ENCODE data around the gene MYO1F.

MYO1F gene

GRCh38 chr19:8532225-8532624 is 45.0 kb downstream of the MYO1F start:
- Histone ChIP-seq H3K9me3 (ENCODE audit: control insufficient read depth, insufficient read depth, low read length) (no peaks in the 10 kb centered on the region), H3K4me3 (ENCODE audit: low read depth, low read length) (no peak overlapping the region), H3K9ac (ENCODE audit: low read depth, low read length) (no peak overlapping the region), H3K4me1 (ENCODE audit: control insufficient read depth, insufficient read depth, low read length) (no peaks in the 10 kb centered on the region), H3K36me3 (ENCODE audit: control insufficient read depth, insufficient read depth, low read length) (no peaks in the 10 kb centered on the region), H3K27ac (ENCODE audit: low read depth, low read length) (no peak overlapping the region), H3K27me3 (ENCODE audit: control insufficient read depth, insufficient read depth, low read length) (no peaks in the 10 kb centered on the region)

GRCh38 chr19:8531470-8531869 is 45.8 kb downstream of the MYO1F start:
- Histone ChIP-seq H3K36me3 (ENCODE audit: control insufficient read depth, insufficient read depth, low read length) (no peaks in the 10 kb centered on the region), H3K9me3 (ENCODE audit: control insufficient read depth, insufficient read depth, low read length) (no peaks in the 10 kb centered on the region), H3K4me1 (ENCODE audit: control insufficient read depth, insufficient read depth, low read length) (no peaks in the 10 kb centered on the region), H3K4me3 (ENCODE audit: low read depth, low read length) (no peak overlapping the region), H3K27ac (ENCODE audit: low read depth, low read length) (no peak overlapping the region), H3K9ac (ENCODE audit: low read depth, low read length) (no peak overlapping the region), H3K27me3 (ENCODE audit: control insufficient read depth, insufficient read depth, low read length) (no peaks in the 10 kb centered on the region)

GRCh38 chr19:8530061-8530679 is 47.1 kb downstream of the MYO1F start:
- H3K9me3 ChIP-seq (ENCODE audit: control insufficient read depth, insufficient read depth, low read length), result no peaks in the 10 kb centered on the region
- H3K4me3 ChIP-seq (ENCODE audit: low read depth, low read length), result no peak overlapping the region
- no peak overlapping the region for H3K27ac ChIP-seq (ENCODE audit: low read depth, low read length)
- no peak overlapping the region for H3K9ac ChIP-seq (ENCODE audit: low read depth, low read length)
- H3K36me3 ChIP-seq (ENCODE audit: control insufficient read depth, insufficient read depth, low read length), result no peaks in the 10 kb centered on the region
- H3K27me3 ChIP-seq (ENCODE audit: control insufficient read depth, insufficient read depth, low read length), result no peaks in the 10 kb centered on the region
- H3K4me1 ChIP-seq (ENCODE audit: control insufficient read depth, insufficient read depth, low read length), result no peaks in the 10 kb centered on the region

- Histone ChIP-seq H3K27me3 (ENCODE audit: control insufficient read depth, insufficient read depth, low read length) (no peaks in the 10 kb centered on the region), H3K9me3 (ENCODE audit: control insufficient read depth, insufficient read depth, low read length) (no peaks in the 10 kb centered on the region), H3K4me3 (ENCODE audit: low read depth, low read length) (no peak overlapping the region), H3K4me1 (ENCODE audit: control insufficient read depth, insufficient read depth, low read length) (no peaks in the 10 kb centered on the region), H3K36me3 (ENCODE audit: control insufficient read depth, insufficient read depth, low read length) (no peaks in the 10 kb centered on the region), H3K9ac (ENCODE audit: low read depth, low read length) (no peak overlapping the region), H3K27ac (ENCODE audit: low read depth, low read length) (no peak overlapping the region)
Measured at GRCh38 chr19:8529369-8530006, 47.8 kb downstream of the MYO1F start.

GRCh38 chr19:8528500-8528899 is 48.7 kb downstream of the MYO1F start:
- no peaks in the 10 kb centered on the region for H3K27me3 ChIP-seq (ENCODE audit: control insufficient read depth, insufficient read depth, low read length)
- no peaks in the 10 kb centered on the region for H3K36me3 ChIP-seq (ENCODE audit: control insufficient read depth, insufficient read depth, low read length)
- no peak overlapping the region for H3K9ac ChIP-seq (ENCODE audit: low read depth, low read length)

GRCh38 chr19:8526345-8527091 is 50.7 kb downstream of the MYO1F start:
- H3K36me3 ChIP-seq (ENCODE audit: control insufficient read depth, insufficient read depth, low read length), result no peaks in the 10 kb centered on the region
- H3K9me3 ChIP-seq (ENCODE audit: control insufficient read depth, insufficient read depth, low read length), result no peaks in the 10 kb centered on the region
- H3K4me3 ChIP-seq (ENCODE audit: low read depth, low read length), result peak overlapping the region; percentile 94
- H3K27ac ChIP-seq (ENCODE audit: low read depth, low read length), result peak overlapping the region; percentile 91
- H3K4me1 ChIP-seq (ENCODE audit: control insufficient read depth, insufficient read depth, low read length), result no peaks in the 10 kb centered on the region
- no peaks in the 10 kb centered on the region for H3K27me3 ChIP-seq (ENCODE audit: control insufficient read depth, insufficient read depth, low read length)
- H3K9ac ChIP-seq (ENCODE audit: low read depth, low read length), result peak overlapping the region; percentile 84

More at GRCh38 chr19:8528500-8528899, 48.7 kb downstream of the MYO1F start:
- H3K27ac ChIP-seq (ENCODE audit: low read depth, low read length), result no peak overlapping the region
- no peaks in the 10 kb centered on the region for H3K9me3 ChIP-seq (ENCODE audit: control insufficient read depth, insufficient read depth, low read length)
- H3K4me1 ChIP-seq (ENCODE audit: control insufficient read depth, insufficient read depth, low read length), result no peaks in the 10 kb centered on the region
- H3K4me3 ChIP-seq (ENCODE audit: low read depth, low read length), result no peak overlapping the region

DNA sequence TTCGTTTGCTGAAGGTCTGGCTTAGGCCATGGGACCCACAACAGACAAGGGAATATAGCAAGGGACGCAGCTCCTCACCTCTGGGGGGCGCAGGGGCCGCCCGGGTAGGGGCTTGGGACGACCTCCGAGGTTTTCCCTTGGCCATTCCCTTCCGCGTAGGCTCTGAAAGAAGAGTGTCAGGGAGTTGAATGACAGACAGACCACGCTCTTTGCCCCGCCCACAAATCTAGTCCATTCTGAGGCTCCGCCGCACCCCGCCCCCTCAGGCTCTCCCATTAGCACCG is 51.9 kb downstream of the MYO1F start:
- Histone ChIP-seq H3K9ac (ENCODE audit: low read depth, low read length) (no peak overlapping the region), H3K27me3 (ENCODE audit: control insufficient read depth, insufficient read depth, low read length) (no peaks in the 10 kb centered on the region), H3K27ac (ENCODE audit: low read depth, low read length) (peak overlapping the region; percentile 70), H3K4me3 (ENCODE audit: low read depth, low read length) (peak overlapping the region; percentile 37; the same call in 1 of the 2 replicates), H3K9me3 (ENCODE audit: control insufficient read depth, insufficient read depth, low read length) (no peaks in the 10 kb centered on the region), H3K36me3 (ENCODE audit: control insufficient read depth, insufficient read depth, low read length) (no peaks in the 10 kb centered on the region), H3K4me1 (ENCODE audit: control insufficient read depth, insufficient read depth, low read length) (no peaks in the 10 kb centered on the region)

DNA sequence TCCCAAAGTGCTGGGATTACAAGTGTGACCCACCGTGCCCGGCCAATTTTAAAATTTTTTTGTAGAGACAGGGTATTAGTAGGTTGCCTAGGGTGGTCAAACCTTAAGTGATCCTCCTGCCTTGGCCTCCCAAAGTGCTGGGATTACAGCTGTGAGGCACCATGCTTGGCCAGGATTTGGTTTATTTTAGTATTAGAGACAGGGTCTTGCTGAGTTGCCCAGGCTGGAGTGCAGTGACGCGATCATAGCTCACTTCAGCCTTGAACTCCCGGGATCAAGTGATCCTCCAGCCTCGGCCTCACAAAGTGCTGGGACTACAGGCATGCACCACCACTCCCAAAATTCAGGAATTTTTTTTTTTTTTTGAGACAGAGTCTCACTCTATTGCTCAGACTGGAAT is 57.9 kb downstream of the MYO1F start:
- Histone ChIP-seq H3K4me1 (ENCODE audit: control insufficient read depth, insufficient read depth, low read length) (no peaks in the 10 kb centered on the region), H3K9ac (ENCODE audit: low read depth, low read length) (no peak overlapping the region), H3K27ac (ENCODE audit: low read depth, low read length) (no peak overlapping the region), H3K4me3 (ENCODE audit: low read depth, low read length) (no peak overlapping the region), H3K27me3 (ENCODE audit: control insufficient read depth, insufficient read depth, low read length) (no peaks in the 10 kb centered on the region), H3K36me3 (ENCODE audit: control insufficient read depth, insufficient read depth, low read length) (no peaks in the 10 kb centered on the region), H3K9me3 (ENCODE audit: control insufficient read depth, insufficient read depth, low read length) (no peaks in the 10 kb centered on the region)

DNA sequence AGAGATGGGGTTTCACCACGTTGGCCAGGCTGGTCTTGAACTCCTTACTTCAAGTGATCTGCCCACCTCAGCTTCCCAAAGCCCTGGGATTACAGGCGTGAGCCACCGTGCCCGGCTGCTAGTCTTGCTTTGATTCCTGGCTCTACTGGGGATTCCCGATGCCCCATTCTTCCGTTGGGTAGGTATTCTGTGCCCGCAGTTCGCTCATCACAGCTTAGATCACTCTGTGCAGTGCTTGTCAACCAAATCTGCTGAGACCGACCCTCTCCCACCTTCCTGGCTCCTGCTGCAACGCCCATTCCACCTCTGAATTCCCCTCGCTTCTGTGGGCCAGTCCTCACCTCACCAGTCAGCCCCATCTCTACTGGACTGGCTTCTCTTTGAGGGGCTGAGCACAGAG is 58.7 kb downstream of the MYO1F start:
- no peaks in the 10 kb centered on the region for H3K36me3 ChIP-seq (ENCODE audit: control insufficient read depth, insufficient read depth, low read length)
- H3K27ac ChIP-seq (ENCODE audit: low read depth, low read length), result no peak overlapping the region
- H3K4me1 ChIP-seq (ENCODE audit: control insufficient read depth, insufficient read depth, low read length), result no peaks in the 10 kb centered on the region
- H3K4me3 ChIP-seq (ENCODE audit: low read depth, low read length), result no peak overlapping the region
- no peak overlapping the region for H3K9ac ChIP-seq (ENCODE audit: low read depth, low read length)
- H3K9me3 ChIP-seq (ENCODE audit: control insufficient read depth, insufficient read depth, low read length), result no peaks in the 10 kb centered on the region
- no peaks in the 10 kb centered on the region for H3K27me3 ChIP-seq (ENCODE audit: control insufficient read depth, insufficient read depth, low read length)

DNA sequence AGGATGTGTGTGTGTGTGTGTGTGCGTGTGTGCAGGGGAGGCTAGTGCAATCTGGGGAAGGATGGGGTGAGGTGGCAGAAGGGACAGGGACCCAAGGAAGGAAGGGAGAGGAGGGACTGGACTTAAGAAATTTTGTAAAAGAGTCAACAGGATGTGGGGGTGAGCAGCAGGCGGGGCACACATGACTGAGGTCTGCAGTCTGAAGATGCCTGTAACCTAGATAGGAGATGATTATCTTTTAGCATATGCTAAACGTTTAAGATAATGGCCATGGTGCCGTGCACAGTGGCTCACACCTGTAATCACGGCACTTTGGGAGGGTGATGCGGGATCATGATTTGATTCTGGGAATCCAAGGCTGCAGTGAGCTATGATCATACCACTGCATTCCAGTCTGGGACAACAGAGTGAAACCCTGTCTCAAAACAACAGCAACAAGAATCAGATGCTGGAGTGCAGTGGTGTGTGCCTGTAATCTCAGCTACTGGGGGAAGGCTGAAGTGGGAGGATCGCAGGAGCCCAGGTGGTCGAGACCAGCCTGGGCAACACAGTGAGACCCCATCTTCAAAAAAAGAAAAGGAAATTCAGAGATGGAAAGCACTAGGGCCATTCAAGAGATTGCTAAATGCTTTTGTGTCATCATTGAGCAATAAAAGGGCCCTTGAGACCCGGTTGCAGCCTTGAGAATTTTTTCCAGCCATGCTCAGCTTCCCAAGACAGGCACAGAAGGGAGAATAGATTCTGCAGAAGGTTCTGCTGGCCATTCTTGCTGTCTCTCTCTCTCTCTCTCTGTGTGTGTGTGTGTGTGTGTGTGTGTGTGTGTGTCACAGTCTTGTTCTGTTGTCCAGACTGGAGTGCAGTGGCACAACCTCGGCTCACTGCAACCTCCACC is 59.4 kb downstream of the MYO1F start:
- no peaks in the 10 kb centered on the region for H3K27me3 ChIP-seq (ENCODE audit: control insufficient read depth, insufficient read depth, low read length)
- no peaks in the 10 kb centered on the region for H3K4me1 ChIP-seq (ENCODE audit: control insufficient read depth, insufficient read depth, low read length)
- no peak overlapping the region for H3K4me3 ChIP-seq (ENCODE audit: low read depth, low read length)
- H3K27ac ChIP-seq (ENCODE audit: low read depth, low read length), result no peak overlapping the region
- H3K9me3 ChIP-seq (ENCODE audit: control insufficient read depth, insufficient read depth, low read length), result no peaks in the 10 kb centered on the region
- H3K36me3 ChIP-seq (ENCODE audit: control insufficient read depth, insufficient read depth, low read length), result no peaks in the 10 kb centered on the region
- no peak overlapping the region for H3K9ac ChIP-seq (ENCODE audit: low read depth, low read length)

All from HUES48 (cell line).